K562 (cell line): ENCODE results near the gene DXO. TPM values are rescaled to one million over a fixed set of nuclear protein-coding genes. Genes with fewer than 3 reads are reported as not detected.

Experiments used
- HNRNPUL1 ChIP-seq: fragments of 200-400 bp; formaldehyde crosslinking; IDR thresholded peaks from 2 replicates; pipeline ENCODE4 v1.6.1; 2017; ENCODE audit warnings: low read length
- MEF2A ChIP-seq: IDR thresholded peaks from 2 replicates; pipeline ENCODE4 v1.6.1; 2011; ENCODE audit warnings: low read depth, mild to moderate bottlenecking, low read length, moderate library complexity; ENCODE audit not compliant: control insufficient read depth
- MGA ChIP-seq: fragments of 450-650 bp; IDR thresholded peaks from 2 replicates; pipeline ENCODE4 v1.6.1; 2016; ENCODE audit warnings: mild to moderate bottlenecking, moderate library complexity
- PRMT5 ChIP-seq: sonication (generic); formaldehyde crosslinking; IDR thresholded peaks from 2 replicates; pipeline ENCODE4 v1.5.0; 2020; ENCODE audit warnings: missing genetic modification reagents
- RNF2 ChIP-seq: sonication (generic); IDR thresholded peaks from 2 replicates; pipeline ENCODE4 v1.6.1; 2016
- RNF219 ChIP-seq: fragments of 250-450 bp; sonication (Bioruptor Pico); IDR thresholded peaks from 2 replicates; pipeline ENCODE4 v1.5.0; 2022; ENCODE audit warnings: mild to moderate bottlenecking
- SOX6 ChIP-seq: fragments of 450-650 bp; IDR thresholded peaks from 2 replicates; pipeline ENCODE4 v1.6.1; 2014; ENCODE audit warnings: mild to moderate bottlenecking
- SPI1 ChIP-seq: IDR thresholded peaks from 2 replicates; pipeline ENCODE4 v1.6.1; 2011; ENCODE audit warnings: low read depth, low read length, control low read depth, borderline replicate concordance
- TAF7 ChIP-seq: fragments of 450-650 bp; IDR thresholded peaks from 2 replicates; pipeline ENCODE4 v1.6.1; 2016; ENCODE audit warnings: missing genetic modification characterization, missing compliant biosample characterization
- ZNF699 ChIP-seq: fragments of 250-450 bp; sonication (Bioruptor Pico); IDR thresholded peaks from 2 replicates; pipeline ENCODE4 v1.8.0; 2021; ENCODE audit warnings: mild to moderate bottlenecking, moderate library complexity; ENCODE audit not compliant: insufficient replicate concordance
- polyA plus RNA-seq, 8 experiments: library from polyadenylated mRNA; depleted of rRNA in 4 of 8; stranded (reverse) in 5 of 8; unstranded in 3 of 8; fragments of >200 nt; fragmentation: Nextera tagmentation in 2 of 8; fragmentation: Illumina TruSeq in 1 of 8; extraction: Ambion mirVana in 2 of 8; extraction: Trizol in 1 of 8; gene quantifications; 2 replicates each; pipeline versions ENCODE4 v1.2.1 to v1.2.3, GENCODE V29; 2011 to 2014; ENCODE audit warnings: inconsistent platforms in 1 of 8, missing spikeins in 1 of 8
- total RNA-seq, 7 experiments: library from RNA; depleted of rRNA in 6 of 7; stranded (reverse); fragments of >200 nt in 6 of 7; fragmentation: Illumina TruSeq in 2 of 7; extraction: Trizol in 2 of 7; gene quantifications; 2 replicates each; pipeline versions ENCODE4 v1.2.1 to v1.2.3, GENCODE V29; 2011 to 2021; ENCODE audit warnings: low replicate concordance in 1 of 7
- TF ChIP-seq, protein P1 (sequence below): fragments of 450-650 bp; IDR thresholded peaks from 2 replicates; pipeline ENCODE4 v1.6.1; 2018; ENCODE audit not compliant: partially characterized antibody

Gene DXO
- total and polyA plus RNA-seq, 9 of the 15 experiments (the other 6 are each of a cell fraction or from before 2014, with no cell fraction given) = 6.4 to 35.1 (median 19.4) TPM

DNA sequence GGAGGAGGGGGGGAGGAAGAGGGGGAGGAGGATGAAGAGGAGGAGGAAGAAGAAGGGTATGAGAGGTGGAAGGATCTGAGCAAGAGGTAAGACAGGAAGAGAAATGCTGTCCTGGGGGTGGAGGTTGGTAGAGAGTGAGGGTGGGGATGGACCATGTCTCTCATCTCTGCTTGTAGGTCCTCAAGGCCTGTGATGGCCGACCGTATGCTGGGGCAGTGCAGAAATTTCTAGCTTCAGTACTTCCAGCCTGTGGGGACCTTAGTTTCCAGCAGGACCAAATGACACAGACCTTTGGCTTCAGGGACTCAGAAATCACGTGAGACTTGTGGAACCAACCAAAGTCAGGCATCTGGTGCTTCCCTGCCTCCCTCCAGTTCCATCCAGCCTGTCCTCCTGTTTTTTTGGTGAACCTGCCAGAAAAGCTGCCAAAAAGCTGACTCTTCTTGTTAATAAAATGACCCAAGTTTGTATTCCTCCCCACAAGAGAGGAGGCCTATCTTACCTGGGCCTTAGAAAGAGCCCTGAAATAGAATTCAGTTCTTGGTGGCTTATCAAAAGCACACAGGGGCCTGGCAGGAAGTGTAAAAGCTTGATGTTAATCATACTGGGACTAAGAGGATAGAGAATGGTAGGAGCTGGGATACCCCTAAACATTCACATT lies 7.4 kb upstream of the DXO start (continued):
- TF ChIP-seq, protein P1, sequence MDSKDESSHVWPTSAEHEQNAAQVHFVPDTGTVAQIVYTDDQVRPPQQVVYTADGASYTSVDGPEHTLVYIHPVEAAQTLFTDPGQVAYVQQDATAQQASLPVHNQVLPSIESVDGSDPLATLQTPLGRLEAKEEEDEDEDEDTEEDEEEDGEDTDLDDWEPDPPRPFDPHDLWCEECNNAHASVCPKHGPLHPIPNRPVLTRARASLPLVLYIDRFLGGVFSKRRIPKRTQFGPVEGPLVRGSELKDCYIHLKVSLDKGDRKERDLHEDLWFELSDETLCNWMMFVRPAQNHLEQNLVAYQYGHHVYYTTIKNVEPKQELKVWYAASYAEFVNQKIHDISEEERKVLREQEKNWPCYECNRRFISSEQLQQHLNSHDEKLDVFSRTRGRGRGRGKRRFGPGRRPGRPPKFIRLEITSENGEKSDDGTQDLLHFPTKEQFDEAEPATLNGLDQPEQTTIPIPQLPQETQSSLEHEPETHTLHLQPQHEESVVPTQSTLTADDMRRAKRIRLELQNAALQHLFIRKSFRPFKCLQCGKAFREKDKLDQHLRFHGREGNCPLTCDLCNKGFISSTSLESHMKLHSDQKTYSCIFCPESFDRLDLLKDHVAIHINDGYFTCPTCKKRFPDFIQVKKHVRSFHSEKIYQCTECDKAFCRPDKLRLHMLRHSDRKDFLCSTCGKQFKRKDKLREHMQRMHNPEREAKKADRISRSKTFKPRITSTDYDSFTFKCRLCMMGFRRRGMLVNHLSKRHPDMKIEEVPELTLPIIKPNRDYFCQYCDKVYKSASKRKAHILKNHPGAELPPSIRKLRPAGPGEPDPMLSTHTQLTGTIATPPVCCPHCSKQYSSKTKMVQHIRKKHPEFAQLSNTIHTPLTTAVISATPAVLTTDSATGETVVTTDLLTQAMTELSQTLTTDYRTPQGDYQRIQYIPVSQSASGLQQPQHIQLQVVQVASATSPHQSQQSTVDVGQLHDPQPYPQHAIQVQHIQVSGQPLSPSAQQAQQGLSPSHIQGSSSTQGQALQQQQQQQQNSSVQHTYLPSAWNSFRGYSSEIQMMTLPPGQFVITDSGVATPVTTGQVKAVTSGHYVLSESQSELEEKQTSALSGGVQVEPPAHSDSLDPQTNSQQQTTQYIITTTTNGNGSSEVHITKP = peak; percentile 45
- no peak for TF ChIP-seq HNRNPUL1
- no peak for TF ChIP-seq PRMT5 (CRISPR knock-in tag)
- TF ChIP-seq MEF2A = peak; percentile 77
- TF ChIP-seq ZNF699 (CRISPR knock-in tag) = no peak
- TF ChIP-seq RNF219 (CRISPR knock-in tag) = no peak
- TF ChIP-seq SOX6 = no peak
- TF ChIP-seq TAF7 = no peak
- TF ChIP-seq RNF2 = peak; percentile 45; the same call in 1 of the 2 replicates
- TF ChIP-seq SPI1 = no peak
- peak; percentile 27; the same call in 1 of the 2 replicates for TF ChIP-seq MGA
